CD1c-positive myeloid dendritic cell (primary cell): ENCODE measurements around the gene CD81.
A peak's percentile ranks its signal among the peaks of the same experiment; 100 is the strongest.

Source experiments
- DNase-seq: peaks from one replicate; pipeline ENCODE4 v3.0.0-alpha.2; 2016; ENCODE audit errors: extremely low spot score

Gene CD81

GRCh38 chr11:2390091-2390724 is 13.1 kb downstream of the CD81 start:
- DNase-seq, result no peak

- DNase-seq, result no peak
Observed at GRCh38 chr11:2390725-2391151, 13.6 kb downstream of the CD81 start.

- no peak for DNase-seq
Observed at GRCh38 chr11:2391181-2391975, 14.3 kb downstream of the CD81 start.

GRCh38 chr11:2392241-2392959 is 15.3 kb downstream of the CD81 start:
- no peak for DNase-seq

- no peak for DNase-seq
Observed at GRCh38 chr11:2393111-2393868, 16.2 kb downstream of the CD81 start.

- no peak for DNase-seq
Observed at GRCh38 chr11:2393941-2394817, 17.1 kb downstream of the CD81 start.

GRCh38 chr11:2394818-2395105 is 17.7 kb downstream of the CD81 start:
- DNase-seq, result no peak

- DNase-seq, result no peak
Observed at GRCh38 chr11:2395211-2395730, 18.2 kb downstream of the CD81 start.

- DNase-seq, result no peak
Observed at GRCh38 chr11:2395856-2396255, 18.7 kb downstream of the CD81 start.

- DNase-seq, result no peak
Observed at GRCh38 chr11:2396471-2396870, 19.4 kb downstream of the CD81 start.

- DNase-seq, result no peak
Observed at GRCh38 chr11:2397005-2397404, 19.9 kb downstream of the CD81 start.

- no peak for DNase-seq
Observed at GRCh38 chr11:2398664-2399355, 21.7 kb downstream of the CD81 start.

GRCh38 chr11:2399488-2400068 is 22.5 kb downstream of the CD81 start:
- DNase-seq, result no peak

GRCh38 chr11:2400069-2400761 is 23.1 kb downstream of the CD81 start, which contains the start of gene TSSC4:
Gene TSSC4, plus strand, starts transcription at chr11:2400750. Its CDS starts 1,884 bp downstream, at chr11:2402634.
- DNase-seq, result peak; percentile 100

GRCh38 chr11:2400762-2401435 is 23.8 kb downstream of the CD81 start:
- DNase-seq, result no peak

- DNase-seq, result no peak
Observed at GRCh38 chr11:2401436-2401984, 24.4 kb downstream of the CD81 start.

GRCh38 chr11:2402106-2402505 is 25.0 kb downstream of the CD81 start:
- no peak for DNase-seq

- DNase-seq, result no peak
Observed at GRCh38 chr11:2402890-2403645, 26.0 kb downstream of the CD81 start.
